Putamen (tissue), 1 donor: ENCODE data around the gene ARF1.

Source experiments
- DNase-seq: peaks from one replicate; pipeline ENCODE4 v3.0.0-alpha.2; 2016; ENCODE audit warnings: low spot score

Gene ARF1

DNA sequence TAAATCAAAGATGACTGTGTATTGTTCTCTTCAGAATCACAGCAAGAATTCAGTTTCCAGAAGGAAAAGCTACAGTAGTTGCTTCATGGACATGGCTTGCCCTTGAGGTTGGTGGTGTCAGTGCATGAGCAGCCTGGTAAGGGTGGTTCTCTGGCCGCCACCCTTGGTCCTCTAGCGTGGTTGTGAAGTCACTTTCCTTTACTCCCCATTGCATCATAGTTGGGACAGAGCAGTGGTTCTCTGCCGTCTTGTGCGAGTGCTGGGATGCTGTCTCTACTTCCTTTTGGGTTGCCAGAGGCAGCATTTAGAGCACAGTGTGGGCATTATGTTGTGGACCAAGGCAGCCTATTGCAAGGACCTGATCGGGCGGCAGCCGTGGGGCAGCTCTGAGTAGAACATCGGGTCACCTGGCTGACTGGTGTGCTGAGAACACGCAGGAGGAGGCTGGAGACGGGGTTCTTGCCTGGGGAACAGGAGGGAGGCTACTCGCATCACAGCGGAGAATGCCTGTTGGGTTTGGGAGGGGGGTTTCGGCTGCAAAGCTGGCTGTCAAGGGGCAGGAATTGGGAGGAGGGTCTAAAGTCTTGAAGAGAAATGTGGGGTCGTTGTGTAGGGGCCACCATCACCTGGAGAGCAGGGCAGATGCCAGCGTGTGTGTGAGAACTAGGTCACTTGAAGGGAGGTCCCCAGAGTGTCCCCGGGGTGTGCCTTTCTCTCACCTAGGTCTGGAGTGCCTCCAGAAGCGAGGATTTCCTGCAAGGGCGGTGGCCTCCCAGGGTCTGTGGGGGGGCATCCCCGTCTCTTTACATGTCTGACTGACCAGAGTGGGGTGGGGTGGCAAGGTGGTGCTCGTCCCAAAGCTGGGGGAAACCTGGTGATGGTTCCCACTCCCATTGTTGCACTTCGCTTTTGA lies 6.3 kb downstream of the ARF1 start:
- DNase-seq = no peak

DNA sequence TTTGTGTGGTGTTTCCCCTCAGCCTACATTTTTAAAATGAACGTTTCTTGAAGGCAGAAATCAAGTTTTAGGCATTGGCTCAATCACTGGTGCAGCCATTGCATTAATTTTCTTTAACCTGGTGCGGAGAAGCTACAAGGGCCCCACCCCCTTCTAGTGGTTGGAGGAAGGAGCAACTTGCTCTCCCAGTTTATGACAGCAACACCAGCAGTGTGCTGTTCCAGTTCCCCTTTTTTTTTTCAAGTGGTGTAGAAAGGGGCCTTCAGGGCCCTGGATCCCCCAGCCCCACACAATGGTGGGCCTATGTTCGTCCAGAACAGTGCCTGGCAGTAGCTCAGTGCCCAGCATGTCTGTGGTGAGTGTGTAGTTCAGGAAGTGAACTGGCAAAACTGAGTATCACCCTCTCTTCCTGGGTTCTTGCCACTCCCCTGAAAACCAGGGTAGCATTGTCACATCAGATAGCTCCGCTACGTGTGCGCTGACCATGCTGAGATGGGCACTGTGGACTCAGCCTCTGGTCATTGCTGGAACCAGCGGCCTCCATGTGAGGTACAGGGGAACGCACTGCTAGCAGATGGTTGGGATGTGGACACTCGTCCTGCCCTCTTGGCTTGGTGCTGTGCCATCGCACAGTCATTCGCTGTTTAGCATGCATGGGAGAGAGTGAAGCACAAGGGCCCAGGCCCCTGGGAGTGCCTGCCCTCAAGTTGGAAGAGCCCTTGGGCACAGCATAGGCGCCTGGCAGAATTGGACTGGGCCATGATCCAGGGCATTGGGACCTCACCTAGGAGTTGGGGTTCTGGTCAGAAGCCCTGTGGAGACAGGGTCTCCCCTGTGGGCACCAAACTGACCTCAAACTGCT lies 7.2 kb downstream of the ARF1 start:
- no peak for DNase-seq

- no peak for DNase-seq
Observed at GRCh38 chr1:228090613-228091081, 8.1 kb downstream of the ARF1 start.

DNA sequence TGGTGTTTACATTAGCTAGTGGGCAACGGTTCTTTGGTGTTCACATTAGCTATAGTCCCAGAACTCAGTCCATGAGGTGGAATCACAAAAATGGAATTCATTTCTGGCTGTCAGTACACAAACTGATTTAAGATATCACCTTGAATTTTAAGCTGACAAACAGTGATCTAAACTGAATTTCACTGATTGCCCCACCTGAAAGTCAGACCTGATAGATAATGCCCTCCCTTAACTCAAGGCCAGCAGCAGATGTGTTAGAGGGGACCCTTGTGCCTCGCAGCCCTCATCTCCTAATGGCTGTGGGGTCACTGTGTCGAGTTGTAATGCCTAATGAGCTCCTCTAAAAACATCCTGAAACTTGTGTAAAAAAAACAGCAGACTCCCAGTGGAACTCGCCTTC lies 8.6 kb downstream of the ARF1 start:
- no peak for DNase-seq

DNA sequence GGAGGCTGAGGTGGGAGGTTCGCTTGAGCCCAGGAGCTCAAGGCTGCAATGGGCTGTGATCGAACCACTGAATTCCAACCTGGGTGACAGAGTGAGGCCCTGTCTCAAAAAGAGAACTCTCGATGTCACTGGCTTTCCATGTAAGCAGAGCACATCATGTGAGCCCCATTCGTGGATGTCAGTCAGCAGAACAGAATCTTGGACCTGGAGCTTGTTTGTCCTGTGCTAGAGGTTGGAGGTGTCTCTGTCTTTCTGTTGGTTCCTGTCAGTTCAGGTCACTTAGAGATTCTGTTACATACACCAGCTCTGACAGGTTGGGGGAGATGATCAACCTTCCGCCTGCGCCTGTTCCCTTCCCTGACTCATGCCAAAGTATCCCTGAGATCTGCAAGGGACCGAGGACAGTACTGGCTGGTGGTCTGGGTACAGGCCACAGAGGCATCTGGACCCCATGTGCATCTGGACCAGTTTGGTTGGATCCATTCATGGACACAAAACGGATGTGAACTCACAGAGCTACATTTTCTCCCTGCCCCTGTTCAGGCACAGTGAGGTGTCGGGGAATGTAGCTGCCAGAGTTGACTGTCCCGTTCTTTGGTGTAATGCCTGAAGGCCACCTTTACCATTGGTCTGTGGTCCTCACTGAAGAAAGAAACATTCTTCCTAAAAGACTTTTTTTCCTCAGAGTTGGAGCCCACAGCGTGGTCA lies 10.0 kb downstream of the ARF1 start:
- DNase-seq = no peak

DNA sequence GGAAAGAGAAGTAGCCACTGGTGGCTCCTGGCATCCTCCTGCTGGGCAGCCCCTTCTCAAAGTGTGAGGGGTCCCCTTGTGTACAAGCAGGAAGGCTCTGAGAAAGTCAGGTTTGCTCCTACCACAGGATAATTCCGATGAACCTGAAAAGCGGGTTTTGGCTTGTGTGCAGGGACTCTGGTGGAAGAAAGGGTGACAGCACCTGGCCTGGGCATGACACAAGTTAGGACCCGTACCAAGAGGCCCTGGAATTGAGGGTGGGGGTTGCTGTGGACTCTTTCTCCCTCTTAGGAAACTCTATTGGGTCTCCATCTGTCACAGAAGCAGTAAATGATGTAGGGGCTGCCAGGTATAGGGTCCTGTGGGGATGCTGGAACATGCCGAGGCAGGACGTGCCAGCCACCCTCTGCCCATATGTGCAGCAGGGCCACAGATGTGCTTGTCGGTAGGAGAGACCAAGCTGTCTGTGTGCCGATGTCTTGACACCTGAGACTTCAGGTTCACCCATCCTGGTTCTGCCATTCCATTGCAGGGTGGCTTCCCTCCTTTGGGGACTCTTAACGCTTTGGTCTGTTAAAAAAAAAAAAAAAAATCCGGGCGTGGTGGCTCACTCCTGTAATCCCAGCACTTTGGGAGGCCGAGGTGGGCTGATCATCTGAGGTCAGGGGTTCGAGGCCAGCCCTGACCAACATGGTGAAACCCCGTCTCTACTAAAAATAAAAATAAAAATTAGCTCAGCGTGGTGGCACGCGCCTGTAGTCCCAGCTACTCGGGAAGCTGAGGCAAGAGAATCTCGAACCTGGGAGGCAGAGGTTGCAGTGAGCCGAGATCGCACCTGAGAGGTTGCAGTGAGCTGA lies 10.8 kb downstream of the ARF1 start:
- DNase-seq = no peak

DNA sequence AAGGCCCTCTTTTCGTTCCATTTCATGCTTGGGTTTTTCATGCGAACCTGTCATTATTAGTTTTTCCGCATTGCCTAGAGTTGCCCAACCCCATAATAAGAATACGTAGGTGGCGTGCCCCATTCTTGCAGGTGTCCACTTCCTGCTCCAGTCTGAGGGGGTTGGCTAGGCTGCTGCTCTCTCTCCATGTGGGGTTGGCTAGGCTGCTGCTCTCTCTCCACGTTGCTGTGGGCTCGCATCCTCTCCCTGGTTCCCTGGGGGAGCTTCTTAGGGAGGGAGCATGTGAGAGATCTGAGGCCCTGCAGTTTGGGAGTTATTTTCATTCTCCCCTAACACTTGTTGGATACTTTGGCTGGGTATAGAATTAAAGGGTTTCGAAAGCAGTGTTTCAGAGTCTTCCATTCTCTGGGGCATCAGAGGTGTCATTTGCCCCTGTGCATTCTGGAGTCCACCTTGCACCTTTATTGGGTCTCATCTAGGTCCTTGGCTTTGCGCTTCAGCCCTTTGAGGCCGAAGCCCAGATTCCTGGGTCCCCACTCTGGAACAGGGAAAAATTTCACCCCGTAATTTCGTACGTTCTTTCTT lies 12.0 kb downstream of the ARF1 start:
- DNase-seq = no peak

DNA sequence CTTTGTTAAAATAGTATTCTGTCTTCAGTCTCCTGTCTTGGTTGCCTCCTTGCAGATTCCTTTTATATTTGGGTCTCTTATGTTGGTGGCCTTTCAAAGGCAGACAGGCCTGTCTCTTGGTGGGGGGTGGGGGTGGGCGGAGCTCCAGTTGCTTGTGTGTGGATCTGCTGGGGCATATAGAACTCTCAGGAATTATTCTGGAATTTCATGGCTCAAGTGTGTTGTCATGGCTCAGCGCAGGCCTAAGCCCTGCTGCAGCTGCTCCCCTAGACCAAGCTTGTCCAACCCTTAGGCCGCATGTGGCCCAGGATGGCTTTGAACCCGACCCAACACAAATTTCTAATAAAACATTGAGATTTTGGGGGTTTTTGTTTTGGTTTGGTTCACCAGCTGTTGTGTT lies 12.7 kb downstream of the ARF1 start:
- DNase-seq = no peak

GRCh38 chr1:228095938-228096337 lies 13.4 kb downstream of the ARF1 start:
- no peak for DNase-seq

DNA sequence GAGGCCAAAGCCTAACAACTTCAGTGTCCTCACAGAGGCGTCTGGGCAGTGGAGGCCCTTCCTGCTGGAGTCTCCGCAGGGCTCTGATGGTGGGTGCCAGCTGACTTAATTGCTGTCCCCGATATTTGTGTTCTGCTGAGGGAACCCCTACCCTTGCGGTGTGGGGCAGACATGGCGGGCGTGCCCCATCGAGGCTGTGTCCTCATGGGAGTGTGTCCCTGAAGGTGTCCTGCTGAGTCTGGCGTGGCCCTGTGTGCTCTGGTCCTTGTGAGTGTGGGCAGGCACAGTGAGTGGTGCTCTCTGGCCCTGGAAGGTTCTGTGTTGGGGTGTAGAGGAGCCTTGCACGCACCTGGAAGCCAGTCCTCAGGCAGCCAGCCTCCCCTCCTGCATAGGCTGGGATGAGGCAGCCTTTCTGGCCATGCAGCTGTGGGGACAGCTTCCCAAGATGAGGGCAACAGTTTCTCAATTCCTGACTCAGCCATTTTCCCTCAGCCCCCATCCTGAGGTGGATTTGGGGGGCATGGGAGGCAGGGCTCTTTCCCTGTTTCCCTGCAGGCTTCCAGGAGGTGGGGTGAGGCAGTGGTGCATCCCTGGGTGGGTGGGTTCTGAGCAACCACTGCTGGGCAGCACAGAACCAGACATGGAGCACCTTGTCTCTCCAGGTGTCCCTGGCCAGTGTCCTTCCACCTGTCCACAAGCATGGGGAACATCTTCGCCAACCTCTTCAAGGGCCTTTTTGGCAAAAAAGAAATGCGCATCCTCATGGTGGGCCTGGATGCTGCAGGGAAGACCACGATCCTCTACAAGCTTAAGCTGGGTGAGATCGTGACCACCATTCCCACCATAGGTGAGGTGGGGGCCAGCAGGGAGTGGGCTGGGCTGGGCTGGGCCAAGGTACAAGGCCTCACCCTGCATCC lies 14.2 kb downstream of the ARF1 start:
- no peak for DNase-seq

DNA sequence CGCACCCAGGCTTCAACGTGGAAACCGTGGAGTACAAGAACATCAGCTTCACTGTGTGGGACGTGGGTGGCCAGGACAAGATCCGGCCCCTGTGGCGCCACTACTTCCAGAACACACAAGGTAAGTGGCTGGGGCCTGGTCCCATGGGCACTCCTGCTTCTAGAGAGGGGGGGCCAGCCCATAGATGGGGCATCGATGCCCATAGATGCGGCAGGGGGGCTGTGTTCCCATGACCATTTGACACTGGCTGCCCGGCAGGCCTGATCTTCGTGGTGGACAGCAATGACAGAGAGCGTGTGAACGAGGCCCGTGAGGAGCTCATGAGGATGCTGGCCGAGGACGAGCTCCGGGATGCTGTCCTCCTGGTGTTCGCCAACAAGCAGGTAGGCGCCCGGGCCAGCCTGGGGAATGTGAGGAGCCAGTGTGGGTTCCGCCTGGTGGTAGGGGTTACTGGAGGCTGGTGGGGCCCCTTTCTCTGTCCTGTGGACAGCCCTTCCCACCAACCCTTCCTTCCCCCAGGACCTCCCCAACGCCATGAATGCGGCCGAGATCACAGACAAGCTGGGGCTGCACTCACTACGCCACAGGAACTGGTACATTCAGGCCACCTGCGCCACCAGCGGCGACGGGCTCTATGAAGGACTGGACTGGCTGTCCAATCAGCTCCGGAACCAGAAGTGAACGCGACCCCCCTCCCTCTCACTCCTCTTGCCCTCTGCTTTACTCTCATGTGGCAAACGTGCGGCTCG lies 15.0 kb downstream of the ARF1 start:
- DNase-seq = no peak

GRCh38 chr1:228098323-228098931 lies 15.9 kb downstream of the ARF1 start:
- no peak for DNase-seq

DNA sequence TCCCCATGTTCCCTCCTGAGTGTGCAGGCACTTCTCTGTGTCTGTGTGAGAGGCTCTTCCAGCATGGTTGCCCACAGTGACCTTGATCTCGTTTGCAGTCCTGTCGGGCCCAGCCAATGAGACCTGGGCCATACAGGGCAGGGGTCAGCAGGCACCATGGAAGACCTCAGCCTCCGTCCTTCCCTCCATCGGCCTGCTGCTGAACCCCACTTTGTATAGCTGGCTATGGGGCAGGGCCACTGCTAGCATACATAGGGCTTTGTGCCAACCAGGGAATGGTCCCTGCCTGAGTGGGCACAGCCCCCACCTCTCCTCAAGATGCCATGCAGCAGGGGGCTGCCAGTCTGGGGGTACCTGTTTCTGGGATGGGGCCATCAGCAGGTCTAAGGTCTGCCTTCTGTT lies 16.8 kb downstream of the ARF1 start:
- DNase-seq = no peak

DNA sequence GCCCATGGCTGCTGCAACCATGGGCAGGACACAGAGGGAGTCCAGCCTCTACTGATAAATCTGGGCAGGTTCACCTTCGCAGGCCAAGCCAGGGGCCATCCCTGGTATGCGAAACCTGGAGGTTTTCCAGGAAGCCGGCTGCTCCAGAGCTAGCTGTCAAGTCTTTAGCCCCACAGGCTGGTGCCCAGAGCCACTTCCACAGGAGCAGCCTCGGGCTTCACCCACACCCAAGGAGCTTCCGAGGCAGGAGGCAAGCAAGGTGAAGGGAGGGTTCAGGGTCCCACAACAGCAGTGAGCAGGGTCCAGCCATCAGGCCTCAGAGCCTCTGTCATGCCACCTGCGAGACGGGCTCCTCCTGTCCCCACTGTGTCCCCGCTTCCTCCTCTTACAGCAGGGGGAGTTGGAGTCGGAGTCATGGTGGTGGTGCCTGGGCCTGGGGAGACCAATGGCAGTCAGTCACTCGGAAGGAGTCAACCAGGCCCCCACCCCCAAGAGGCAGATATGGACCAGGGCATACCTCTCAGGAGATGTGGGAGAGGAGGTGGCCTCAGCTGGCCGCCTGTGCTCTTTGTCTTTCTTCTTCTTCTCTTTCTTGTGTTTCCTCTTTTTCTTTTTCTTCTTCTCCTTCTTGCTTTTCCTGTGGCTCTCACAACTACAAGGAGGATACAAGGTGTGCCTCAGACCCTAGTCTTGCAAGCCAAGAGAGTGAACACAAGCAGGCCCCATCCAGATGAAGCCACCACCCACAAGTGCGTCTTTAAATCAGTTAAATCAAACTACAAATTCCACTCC lies 18.5 kb downstream of the ARF1 start:
- no peak for DNase-seq

- no peak for DNase-seq
Observed at GRCh38 chr1:228101614-228101993, 19.1 kb downstream of the ARF1 start.

DNA sequence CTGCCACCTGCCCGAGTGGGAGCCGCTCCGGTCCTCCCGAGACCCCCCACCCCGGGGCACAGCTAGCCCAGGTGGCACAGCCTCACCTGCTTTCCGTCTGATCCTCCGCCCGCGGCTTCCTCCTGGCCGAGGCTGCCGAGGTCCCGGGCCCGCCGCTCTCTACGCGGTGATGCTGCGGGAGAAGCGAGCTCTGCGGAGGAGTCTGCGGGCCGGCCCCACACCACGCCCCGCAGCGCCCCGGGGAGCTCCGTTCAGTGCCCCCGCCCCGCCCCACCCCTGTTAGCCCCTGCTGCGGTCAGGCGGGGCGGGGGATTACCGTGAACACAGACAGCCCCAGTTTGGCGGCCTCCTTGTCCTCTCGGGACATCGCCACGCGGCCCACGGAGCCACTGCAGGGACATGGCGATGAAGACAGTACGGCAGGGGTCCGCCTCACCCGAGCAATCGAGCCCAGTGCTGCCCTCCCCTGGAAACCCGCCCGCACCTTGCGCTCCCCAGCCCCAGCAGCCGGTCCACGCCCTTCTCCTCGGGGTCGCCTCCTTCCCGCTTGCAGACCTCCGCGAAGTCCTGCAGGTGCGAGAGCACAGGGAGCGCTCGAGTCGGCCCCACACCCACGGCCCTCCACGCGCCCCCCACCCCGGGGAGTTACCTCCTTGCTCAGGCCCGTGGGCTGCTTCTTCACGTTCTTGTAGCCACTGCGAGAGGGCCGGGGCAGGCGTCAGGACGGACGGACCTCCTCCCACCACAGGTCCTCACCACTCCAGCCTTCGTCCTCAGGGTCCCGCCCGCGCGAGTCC lies 19.7 kb downstream of the ARF1 start:
- no peak for DNase-seq
